Skeletal muscle tissue (tissue), 4 donors: ENCODE measurements around the gene SSTR5. TPM values are rescaled to one million over a fixed set of nuclear protein-coding genes. Genes with fewer than 3 reads are reported as not detected.

Experiments used
- H3K27ac ChIP-seq: one replicate; pipeline ENCODE4 v1.7.0; 2013; ENCODE audit warnings: mild to moderate bottlenecking, low read depth, low read length, inconsistent platforms
- H3K27me3 ChIP-seq, 3 donors: one replicate each; pipeline ENCODE4 v1.7.0; 2013; ENCODE audit warnings: low read length in 3 of 3; ENCODE audit not compliant: control insufficient read depth in 3 of 3, insufficient read depth in 3 of 3
- H3K36me3 ChIP-seq, 3 donors: one replicate each; pipeline ENCODE4 v1.7.0; 2013; ENCODE audit warnings: low read length in 3 of 3; ENCODE audit not compliant: control insufficient read depth in 3 of 3, insufficient read depth in 3 of 3
- H3K4me1 ChIP-seq, 3 donors: one replicate each; pipeline ENCODE4 v1.7.0; 2013; ENCODE audit warnings: low read length in 3 of 3, mild to moderate bottlenecking in 3 of 3; ENCODE audit not compliant: control insufficient read depth in 3 of 3, insufficient read depth in 3 of 3
- H3K4me3 ChIP-seq, 3 donors: one replicate each; pipeline ENCODE4 v1.7.0; 2013; ENCODE audit warnings: low read length in 3 of 3
- H3K9ac ChIP-seq, 3 donors: one replicate each; pipeline ENCODE4 v1.7.0; 2013; ENCODE audit warnings: low read length in 3 of 3, mild to moderate bottlenecking in 3 of 3, moderate library complexity in 2 of 3, low read depth in 1 of 3
- H3K9me3 ChIP-seq, 3 donors: one replicate each; pipeline ENCODE4 v1.7.0; 2013; ENCODE audit warnings: low read length in 3 of 3; ENCODE audit not compliant: control insufficient read depth in 3 of 3
- total RNA-seq: library from RNA; depleted of rRNA; stranded (reverse); fragments of >200 nt; gene quantifications from one replicate; pipeline ENCODE4 v1.2.3, GENCODE V29; 2014
- donor health status: Osteomylitis.

SSTR5 gene
- total RNA-seq, 1 donor from 2014 or later, result not detected

GRCh38 chr16:1126044-1126443 lies 53.5 kb downstream of the SSTR5 start:
- Histone ChIP-seq H3K4me3 (no peak overlapping the region), H3K9ac (no peak overlapping the region), H3K27me3 (peaks cover 23 to 48% (median 47%) of the 10 kb centered on the region in 3 donors), H3K36me3 (no peaks in the 10 kb centered on the region), H3K4me1 (no peaks in the 10 kb centered on the region), H3K9me3 (no peaks in the 10 kb centered on the region), H3K27ac (no peak overlapping the region)

GRCh38 chr16:1126586-1126985 lies 54.0 kb downstream of the SSTR5 start:
- Histone ChIP-seq H3K36me3 (no peaks in the 10 kb centered on the region), H3K4me3 (no peak overlapping the region), H3K9ac (no peak overlapping the region), H3K4me1 (no peaks in the 10 kb centered on the region), H3K27ac (no peak overlapping the region), H3K9me3 (no peaks in the 10 kb centered on the region), H3K27me3 (peaks cover 23 to 44% (median 43%) of the 10 kb centered on the region in 3 donors)

GRCh38 chr16:1127101-1127500 lies 54.6 kb downstream of the SSTR5 start:
- Histone ChIP-seq H3K27ac (no peak overlapping the region), H3K9ac (no peak overlapping the region), H3K9me3 (no peaks in the 10 kb centered on the region), H3K36me3 (no peaks in the 10 kb centered on the region), H3K4me3 (no peak overlapping the region), H3K4me1 (no peaks in the 10 kb centered on the region), H3K27me3 (peaks cover 21 to 43% (median 40%) of the 10 kb centered on the region in 3 donors)

GRCh38 chr16:1127971-1128715 lies 55.6 kb downstream of the SSTR5 start:
- peaks cover 21 to 37% (median 36%) of the 10 kb centered on the region in 3 donors for H3K27me3 ChIP-seq
- no peaks in the 10 kb centered on the region for H3K9me3 ChIP-seq
- H3K9ac ChIP-seq, result no peak overlapping the region

GRCh38 chr16:1129106-1129960 lies 56.8 kb downstream of the SSTR5 start:
- H3K9me3 ChIP-seq, result no peaks in the 10 kb centered on the region
- no peak overlapping the region for H3K4me3 ChIP-seq
- H3K4me1 ChIP-seq, result no peaks in the 10 kb centered on the region
- no peaks in the 10 kb centered on the region for H3K36me3 ChIP-seq
- H3K27ac ChIP-seq, result no peak overlapping the region
- H3K27me3 ChIP-seq, result peaks cover 27 to 42% (median 34%) of the 10 kb centered on the region in 3 donors
- H3K9ac ChIP-seq, result no peak overlapping the region

More at GRCh38 chr16:1127971-1128715, 55.6 kb downstream of the SSTR5 start:
- H3K36me3 ChIP-seq, result no peaks in the 10 kb centered on the region
- H3K27ac ChIP-seq, result no peak overlapping the region
- no peaks in the 10 kb centered on the region for H3K4me1 ChIP-seq
- no peak overlapping the region for H3K4me3 ChIP-seq

GRCh38 chr16:1130382-1130781 lies 57.8 kb downstream of the SSTR5 start:
- Histone ChIP-seq H3K27ac (no peak overlapping the region), H3K9me3 (no peaks in the 10 kb centered on the region), H3K27me3 (peaks cover 25 to 33% (median 26%) of the 10 kb centered on the region in 3 donors), H3K4me3 (no peak overlapping the region), H3K4me1 (no peaks in the 10 kb centered on the region), H3K9ac (no peak overlapping the region), H3K36me3 (no peaks in the 10 kb centered on the region)

Other genes with a start within 250 kb of the SSTR5 start
- gene LMF1, start 101.8 kb upstream of the SSTR5 start, total RNA-seq, result 6.8 TPM
- gene SOX8, start 91.0 kb upstream of the SSTR5 start, total RNA-seq, result 26.1 TPM
- not detected for gene C1QTNF8, start 23.5 kb downstream of the SSTR5 start, total RNA-seq
- gene CACNA1H, start 80.4 kb downstream of the SSTR5 start, total RNA-seq, result 26.1 TPM
- not detected for gene TPSG1, start 152.5 kb downstream of the SSTR5 start, total RNA-seq
- gene TPSB2, start 157.4 kb downstream of the SSTR5 start, total RNA-seq, result not detected
- gene TPSAB1, start 168.0 kb downstream of the SSTR5 start, total RNA-seq, result 1.0 TPM
- not detected for gene TPSD1, start 183.3 kb downstream of the SSTR5 start, total RNA-seq
- 35.0 TPM for gene UBE2I, start 236.9 kb downstream of the SSTR5 start, total RNA-seq